GM21576 (cell line): ENCODE measurements around the gene CDCA3.
A peak's percentile ranks its signal among the peaks of the same experiment; 100 is the strongest.

Experiments
- ATAC-seq: cut with Tn5 transposase; IDR thresholded peaks from one replicate; pipeline ENCODE4 v1.9.1; 2021; ENCODE audit warnings: mild to moderate bottlenecking, moderate library complexity; ENCODE audit not compliant: unreplicated experiment

The CDCA3 gene

DNA sequence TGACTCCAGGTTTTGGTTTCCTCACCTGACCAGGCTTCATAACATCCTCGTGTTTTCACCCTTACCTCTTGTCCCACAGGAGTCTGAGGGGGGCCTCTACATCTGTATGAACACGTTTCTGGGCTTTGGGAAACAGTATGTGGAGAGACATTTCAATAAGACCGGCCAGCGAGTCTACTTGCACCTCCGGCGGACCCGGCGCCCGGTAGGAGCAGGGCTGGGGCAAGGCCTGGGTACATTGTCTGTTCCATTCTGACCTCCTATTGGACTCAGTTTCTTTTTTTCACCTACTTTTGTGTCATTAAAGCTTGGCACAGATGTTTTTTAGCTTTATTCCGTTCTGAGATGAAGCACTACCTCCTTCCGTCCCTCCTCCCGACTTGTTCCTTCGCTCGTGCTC lies 4.2 kb upstream of the CDCA3 start:
- ATAC-seq: no peak

DNA sequence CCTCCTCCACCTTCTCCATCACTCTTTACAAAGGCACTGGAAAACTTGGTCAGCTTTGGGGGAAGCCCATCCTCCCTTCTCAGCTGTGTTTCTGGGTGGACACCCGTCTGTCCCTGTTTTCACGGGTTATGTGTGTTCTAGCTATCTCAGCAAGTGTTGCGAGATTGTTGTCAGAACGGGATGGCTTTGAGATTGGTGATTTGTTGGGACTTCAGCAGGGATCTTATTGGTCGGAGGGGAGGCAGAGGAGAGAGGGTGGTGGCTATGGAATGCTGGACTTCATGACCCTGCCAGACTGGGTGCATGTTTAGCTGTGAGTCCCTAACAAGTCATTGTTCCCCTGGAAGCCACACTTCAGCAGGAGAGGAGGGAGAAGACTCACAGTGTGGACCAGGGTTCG lies 3.0 kb upstream of the CDCA3 start:
- no peak for ATAC-seq

DNA sequence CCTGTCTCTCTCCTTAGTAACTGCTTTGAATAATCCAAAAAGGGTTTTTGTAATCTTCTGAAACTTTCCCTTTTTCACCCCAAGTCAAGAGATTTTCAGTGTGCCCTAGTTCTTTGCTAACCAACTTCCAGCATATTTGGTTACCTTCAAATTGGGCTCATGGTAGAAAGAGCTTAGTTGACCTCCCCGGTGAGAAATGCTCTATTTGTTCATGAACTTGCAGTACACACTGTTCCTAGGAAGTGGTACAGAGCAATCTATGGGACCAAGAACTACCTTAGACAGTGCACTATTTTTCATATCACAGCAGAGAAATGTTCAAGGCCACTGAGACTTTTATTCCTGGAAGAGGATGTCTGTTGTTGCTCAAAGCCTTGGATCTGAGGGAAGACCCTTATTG lies 2.5 kb upstream of the CDCA3 start:
- ATAC-seq: no peak

DNA sequence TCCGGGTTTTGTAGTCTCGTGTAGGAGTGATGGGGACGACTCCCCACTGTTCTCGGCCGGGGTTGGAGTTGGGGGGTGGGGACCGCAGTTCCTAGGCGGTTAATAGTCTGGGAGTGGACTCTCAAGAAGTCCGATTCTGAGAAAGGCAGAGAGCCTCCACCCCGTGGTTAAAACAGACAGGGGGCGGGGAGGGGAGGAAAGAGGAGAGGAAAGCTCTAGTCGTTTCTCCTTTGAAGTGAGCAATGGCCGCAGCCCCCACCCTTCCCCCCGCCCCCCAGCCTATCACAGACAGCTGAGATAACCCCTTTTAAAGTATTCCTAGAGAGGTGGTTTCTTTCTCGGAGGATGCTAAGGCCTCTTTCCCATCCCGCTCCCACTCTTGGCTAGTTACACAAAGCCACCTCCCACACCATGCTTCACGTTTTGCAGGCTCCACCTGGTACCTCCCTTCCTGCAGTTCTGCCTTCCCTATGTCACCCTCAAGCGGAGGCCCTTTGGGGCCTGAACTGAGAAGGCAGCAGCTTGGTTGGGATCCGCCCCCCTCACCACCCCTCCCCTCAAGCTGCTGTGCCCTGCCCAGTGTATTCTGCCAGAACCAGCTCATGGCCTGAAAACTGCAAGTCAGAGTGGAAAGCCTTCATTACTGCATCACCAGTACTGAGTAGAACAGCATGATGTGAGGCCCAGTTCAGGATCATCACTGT lies 1.7 kb upstream of the CDCA3 start:
- ATAC-seq: no peak

DNA sequence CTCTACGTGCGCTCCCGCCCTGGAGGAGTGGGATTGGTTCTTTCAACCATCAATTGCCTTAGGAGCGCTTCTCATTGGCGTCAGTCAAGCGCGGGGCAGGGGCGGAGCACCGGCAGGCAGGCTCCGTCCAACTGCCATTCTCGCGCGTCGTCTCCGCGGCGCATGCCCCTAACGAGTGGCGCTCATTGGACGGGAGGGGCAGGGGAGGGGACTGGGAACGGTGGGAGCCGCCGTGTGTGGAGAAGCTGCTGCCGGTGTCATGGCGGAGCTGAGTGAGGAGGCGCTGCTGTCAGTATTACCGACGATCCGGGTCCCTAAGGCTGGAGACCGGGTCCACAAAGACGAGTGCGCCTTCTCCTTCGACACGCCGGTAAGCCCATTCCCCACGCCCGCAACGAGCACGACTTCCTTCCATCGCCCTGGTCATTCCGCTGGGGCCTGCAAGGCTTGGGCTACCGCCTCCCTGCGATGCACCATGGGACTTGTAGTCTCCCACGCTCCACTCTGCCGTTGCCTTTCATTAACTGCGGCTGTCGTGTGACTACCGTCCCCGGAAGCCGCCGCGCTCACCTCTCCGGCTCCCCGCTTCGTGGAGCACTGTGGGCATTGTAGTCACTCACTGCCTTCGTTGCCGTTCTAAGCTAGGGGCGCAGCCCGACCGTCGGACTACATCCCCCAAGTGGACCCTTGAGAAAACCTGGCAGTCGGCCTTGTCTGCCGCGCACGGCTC lies 1.0 kb upstream of the CDCA3 start, which contains the start of gene USP5:
Gene USP5, plus strand, starts transcription at position 230 of the 730 bp plus-strand sequence. Its CDS starts 30 bp downstream, at position 260.
- ATAC-seq: peak; percentile 68

DNA sequence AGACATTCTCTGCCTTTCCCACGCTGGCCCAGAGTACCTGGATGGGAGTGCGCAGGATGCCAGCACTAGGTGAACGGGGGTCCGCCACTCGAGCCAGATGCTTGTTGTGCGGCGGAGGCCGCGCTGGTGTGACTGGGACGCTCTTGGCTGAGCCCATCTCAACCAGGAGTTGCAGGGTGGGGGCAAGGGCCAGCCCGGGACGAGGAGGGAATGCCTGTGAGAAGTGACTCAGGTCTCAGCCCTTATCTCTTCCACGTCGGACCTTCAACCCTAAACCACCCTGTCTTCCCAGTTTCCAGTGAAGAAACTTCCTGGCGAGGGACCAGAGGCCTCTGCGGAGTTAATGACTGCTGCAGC lies 312 bp downstream of the CDCA3 start:
- no peak for ATAC-seq

DNA sequence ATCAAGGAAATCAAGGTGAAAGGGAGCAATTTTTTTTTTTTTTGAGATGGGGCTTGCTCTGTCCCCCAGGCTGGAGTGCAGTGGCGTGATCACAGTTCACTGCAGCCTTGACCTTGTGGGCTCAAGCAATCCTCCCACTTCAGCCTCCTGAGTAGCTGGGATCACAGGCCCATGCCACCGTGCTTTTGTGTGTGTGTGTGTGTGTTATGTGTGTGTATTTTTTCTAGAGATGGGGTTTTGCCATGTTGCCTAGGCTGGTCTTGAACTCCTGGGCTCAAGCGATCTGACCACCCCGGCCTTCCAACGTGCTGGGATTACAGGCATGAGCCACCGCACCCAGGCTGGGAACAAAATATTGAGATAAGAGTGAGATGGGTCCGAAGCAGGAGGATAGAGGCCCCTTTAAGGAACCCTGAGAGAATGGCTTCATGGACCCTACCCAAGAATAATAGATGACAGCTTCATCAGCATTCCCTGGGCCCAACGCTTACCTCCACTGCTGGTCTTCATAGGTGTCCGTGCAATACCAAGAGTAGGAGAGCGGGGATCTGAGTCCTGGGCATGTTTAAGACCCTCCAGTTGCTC lies 1.0 kb downstream of the CDCA3 start:
- ATAC-seq: no peak

DNA sequence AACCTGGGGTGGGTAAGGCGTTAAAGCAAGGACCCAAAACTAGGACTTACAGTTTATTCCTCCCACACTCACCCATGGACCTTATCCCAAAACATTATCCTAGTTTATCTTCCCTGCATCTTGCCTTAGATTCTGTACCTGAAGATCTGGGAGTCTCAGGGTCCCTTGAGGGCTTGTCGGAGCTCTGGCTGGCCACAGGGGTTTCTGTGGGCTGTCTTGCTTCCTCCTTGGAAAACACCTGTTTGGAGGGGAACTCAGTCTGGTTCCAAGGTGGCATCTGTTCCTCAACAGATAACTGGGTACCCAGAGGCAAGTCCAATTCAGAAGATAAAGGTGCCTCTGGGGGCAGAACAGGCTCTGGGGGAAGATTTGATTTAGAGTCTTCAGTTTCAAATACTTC lies 1.7 kb downstream of the CDCA3 start:
- ATAC-seq: no peak

DNA sequence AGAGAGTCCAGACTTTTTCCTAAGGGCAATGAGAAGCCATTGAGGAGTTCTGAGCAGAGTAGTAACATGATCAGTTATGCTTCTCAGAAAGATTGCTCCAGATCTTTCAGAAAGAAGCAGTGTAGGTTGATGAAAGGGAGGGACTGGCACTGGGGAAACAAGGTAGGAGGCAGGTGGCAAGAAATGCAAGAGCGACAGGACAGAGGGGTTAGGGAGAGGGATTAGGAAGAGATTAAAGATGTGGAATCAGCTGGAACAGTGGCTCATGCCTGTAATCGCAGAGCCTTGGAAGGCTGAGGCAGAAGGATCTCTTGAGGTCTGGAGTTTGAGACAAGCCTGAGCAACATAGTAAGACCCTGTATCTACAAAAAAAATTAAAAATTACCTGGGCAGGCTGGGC lies 3.4 kb downstream of the CDCA3 start:
- ATAC-seq: no peak

DNA sequence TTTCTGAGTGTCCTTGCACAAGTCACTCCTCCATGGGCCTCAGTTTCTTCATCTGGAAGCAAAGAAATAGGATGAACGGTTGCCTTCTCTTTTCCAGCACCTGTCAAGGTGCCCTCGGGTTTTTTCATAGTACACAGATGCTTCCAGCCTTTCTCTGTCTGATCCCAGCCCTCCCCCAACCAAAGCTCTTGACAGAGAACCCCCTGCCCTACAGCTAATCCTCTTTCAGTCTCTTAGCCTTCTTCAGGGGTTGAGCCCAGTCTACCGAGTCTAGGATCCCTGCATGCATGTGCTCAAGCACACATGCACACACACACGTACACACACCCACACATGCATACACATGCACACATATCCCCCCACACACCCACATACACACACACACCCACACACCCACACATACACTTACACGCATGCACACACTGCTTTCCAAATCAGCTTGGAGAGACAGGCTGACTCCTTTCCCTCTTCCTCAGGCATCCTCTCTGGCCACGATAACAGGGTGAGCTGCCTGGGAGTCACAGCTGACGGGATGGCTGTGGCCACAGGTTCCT lies 4.7 kb downstream of the CDCA3 start:
- ATAC-seq: no peak

DNA sequence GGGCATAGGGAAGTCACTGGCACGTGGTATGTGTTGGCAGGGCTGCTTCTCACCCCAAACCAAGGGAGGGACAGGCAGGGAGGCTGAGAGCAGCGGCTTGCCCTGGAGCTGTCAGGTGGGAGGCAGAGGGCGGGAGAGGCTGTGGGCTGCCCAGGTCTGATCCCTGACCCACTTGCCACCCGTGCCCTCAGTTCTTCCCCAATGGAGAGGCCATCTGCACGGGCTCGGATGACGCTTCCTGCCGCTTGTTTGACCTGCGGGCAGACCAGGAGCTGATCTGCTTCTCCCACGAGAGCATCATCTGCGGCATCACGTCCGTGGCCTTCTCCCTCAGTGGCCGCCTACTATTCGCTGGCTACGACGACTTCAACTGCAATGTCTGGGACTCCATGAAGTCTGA lies 5.7 kb downstream of the CDCA3 start:
- ATAC-seq: no peak

DNA sequence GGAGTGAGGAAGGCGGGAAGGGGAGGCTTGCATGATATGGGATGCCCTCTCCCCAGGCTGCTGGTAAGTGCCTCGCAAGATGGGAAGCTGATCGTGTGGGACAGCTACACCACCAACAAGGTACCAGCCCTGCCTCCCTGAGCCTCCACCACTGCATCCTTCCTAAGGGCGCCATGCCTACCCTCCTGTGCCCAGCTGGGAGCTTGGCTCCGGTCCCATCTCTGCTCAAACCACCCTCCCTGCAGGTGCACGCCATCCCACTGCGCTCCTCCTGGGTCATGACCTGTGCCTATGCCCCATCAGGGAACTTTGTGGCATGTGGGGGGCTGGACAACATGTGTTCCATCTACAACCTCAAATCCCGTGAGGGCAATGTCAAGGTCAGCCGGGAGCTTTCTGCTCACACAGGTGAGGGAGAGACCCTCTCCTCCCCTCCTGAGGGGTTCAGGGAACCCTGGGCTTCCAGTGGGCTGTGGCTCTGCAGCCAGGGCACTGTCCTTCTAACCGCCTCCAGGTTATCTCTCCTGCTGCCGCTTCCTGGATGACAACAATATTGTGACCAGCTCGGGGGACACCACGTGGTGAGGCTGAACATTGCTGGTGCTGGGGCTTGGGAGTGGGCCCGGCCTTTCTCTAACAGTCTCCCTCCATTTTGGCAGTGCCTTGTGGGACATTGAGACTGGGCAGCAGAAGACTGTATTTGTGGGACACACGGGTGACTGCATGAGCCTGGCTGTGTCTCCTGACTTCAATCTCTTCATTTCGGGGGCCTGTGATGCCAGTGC lies 7.8 kb downstream of the CDCA3 start:
- ATAC-seq: no peak

DNA sequence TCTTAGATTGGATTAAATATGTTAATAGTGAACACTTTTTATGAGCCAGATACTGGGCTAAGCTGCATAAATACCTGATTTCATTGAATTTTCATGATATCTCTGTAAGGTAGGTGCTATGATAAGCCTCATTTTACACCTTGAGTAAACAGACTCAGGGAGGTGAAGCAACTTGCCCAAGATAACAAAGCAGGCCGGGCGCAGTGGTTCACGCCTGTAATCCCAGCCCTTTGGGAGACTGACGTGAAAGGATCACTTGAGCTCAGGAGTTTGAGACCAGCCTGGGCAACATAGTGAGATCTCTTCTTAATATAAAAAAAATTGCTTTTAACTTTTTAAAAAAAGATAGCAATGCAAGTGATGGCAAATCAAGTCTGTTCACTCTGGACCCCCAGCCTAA lies 9.0 kb downstream of the CDCA3 start:
- ATAC-seq: no peak

DNA sequence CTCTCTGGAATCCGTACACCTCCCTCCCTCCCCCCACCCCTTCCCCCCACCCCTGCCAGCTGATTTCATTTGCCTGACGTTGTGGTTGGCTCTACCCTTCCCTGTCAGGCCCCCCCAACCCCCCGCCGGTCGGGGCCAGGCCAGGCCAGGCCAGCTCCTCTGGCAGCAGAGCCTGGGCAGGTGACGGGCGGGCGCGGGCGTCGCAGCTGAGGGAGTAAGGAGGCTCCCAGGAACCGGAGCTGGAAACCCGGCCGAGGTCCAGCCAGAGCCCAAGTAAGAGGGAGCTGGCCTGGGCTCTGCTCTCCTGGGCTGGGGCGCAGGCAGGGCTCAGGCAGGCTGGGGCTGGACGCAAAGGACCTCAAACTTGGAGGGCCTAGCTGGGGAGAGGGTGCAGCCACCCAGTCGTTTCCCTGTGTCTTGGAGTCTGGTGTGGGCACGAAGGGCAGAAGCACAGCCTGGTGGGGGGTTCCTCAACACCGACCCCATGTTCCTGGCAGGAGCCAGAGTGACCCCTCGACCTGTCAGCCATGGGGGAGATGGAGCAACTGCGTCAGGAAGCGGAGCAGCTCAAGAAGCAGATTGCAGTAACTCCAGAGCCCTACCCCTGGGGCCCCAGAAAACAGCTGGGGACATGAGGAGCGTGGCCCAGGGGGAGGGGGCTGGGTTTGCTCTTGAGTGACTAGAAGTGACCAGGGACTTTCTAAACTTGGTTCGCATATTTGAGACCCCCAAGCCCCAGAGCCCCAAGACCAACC lies 10.1 kb downstream of the CDCA3 start, which contains the start of gene GNB3:
Gene GNB3, plus strand, starts transcription at position 165 of the 755 bp plus-strand sequence. Its CDS starts 363 bp downstream, at position 528.
- ATAC-seq: no peak

DNA sequence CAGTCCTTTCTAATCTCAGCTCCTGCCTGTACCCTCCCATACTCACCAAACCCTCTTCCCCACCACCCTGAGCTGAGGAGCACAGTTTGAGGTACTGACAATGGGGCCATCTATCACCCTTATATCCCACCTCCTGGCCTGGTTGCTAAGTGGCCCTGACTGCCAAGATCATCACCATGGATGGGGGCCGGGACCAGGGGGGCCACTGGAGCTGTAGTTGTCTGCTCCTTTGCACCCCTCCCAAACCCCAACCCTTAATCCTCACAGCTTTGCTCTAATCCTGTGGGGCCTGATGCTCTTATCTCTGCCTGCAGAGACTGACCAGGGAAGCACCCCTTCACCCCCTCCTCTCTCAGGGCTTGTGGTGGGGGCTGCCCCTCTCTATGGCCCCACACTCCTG lies 10.8 kb downstream of the CDCA3 start:
- no peak for ATAC-seq

DNA sequence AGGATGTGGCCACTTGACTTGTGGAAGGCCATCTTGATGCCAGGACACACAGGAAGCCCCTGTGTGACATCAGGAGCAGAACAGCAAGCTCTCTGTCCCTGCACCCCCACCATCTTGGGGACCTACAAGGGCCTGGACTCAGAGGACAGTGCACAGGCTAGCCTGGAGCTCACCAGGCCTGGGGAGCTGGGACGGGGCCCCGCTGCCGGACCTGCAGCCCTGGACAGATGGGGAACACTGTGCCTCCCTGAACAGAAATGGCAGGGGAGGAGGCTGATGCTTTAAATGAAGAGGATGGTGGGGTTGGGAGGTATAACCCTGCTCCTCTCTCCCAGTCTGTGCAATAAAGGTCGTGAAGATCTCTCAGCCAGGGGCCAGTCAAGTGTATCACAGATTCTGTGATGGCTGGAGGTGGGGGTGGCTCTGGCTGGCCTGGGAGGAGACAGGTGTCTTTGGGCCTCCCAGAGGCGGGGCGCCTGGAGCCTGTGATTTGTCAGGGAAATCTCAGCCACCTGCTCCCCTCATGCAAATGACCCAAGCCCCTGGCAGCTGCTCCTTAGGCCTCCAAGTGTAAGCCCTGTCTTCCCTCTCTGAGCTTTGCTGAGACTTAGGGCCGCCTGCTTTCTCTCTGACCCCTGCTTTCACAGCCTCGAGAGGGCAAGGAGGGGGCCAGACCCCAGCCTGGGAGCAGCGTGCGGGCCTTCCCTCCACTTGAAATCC lies 11.4 kb downstream of the CDCA3 start:
- ATAC-seq: peak; percentile 74

DNA sequence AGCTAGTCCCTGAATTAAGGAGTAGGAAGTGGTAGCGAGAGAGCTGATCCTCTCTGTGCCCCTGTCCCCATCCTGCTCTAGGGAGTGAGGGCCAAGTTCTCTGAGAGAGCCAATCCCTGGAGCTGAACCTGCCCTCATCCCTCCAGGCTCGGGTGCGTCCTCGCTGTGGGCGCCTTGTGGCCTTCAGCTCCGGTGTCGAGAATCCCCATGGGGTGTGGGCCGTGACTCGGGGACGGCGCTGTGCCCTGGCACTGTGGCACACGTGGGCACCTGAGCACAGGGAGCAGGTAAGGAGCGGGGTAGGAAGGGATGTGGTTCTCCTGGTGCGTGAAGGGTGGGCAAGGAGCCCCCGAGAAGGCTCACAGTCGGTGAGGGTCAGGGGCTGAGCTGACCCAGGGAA lies 12.2 kb downstream of the CDCA3 start:
- no peak for ATAC-seq

DNA sequence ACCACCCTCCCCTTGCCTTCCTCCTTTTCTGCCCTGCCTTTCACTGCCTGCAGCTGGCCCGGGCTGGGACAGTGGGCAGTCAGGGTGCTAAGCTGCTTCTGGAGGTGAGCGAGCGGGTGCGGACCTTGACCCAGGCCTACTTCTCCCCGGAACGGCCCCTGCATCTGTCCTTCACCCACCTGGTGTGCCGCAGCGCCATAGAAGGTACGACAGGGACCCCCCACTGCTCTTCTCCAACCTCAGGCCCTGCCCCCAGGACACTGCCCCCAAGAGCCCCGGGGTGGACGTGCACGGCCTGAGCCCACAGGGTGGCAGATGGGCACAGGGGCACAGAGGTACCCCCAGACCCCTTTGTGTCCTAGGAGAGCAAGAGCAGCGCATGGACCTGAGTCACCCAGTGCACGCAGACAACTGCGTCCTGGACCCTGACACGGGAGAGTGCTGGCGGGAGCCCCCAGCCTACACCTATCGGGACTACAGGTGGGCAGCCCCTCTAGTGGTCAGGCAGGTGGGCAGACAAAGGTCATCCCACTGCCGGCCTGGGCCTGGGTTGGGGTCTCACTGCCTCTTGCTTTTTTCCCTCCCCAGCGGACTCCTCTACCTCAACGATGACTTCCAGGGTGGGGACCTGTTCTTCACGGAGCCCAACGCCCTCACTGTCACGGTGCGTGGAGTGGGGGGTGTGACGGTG lies 13.6 kb downstream of the CDCA3 start:
- no peak for ATAC-seq

DNA sequence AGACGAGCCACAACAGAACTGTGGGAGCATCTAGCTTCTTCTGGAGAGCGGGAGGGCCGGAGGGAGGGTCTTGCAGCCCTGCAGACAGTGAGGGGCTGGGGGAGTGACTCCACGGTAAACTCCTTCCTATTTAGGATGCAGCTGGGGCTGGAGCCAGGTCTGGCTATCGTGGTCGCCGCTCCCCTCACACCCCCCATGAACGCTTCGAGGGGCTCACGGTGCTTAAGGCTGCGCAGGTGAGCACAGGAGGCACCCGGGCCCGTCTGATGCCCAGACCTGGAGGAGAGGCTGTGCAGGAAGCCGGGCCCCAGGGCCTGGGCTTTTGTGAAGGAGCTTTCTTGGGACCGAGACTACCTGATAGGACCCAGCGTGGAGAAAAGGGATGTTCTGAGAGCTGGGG lies 14.2 kb downstream of the CDCA3 start:
- ATAC-seq: no peak
